Measurements from ENCODE around the gene WDR93. TPM values are rescaled to one million over a fixed set of nuclear protein-coding genes. Genes with fewer than 3 reads are reported as not detected.

WDR93 gene
- total RNA-seq, 1 experiment from 2014 or later: not detected

DNA sequence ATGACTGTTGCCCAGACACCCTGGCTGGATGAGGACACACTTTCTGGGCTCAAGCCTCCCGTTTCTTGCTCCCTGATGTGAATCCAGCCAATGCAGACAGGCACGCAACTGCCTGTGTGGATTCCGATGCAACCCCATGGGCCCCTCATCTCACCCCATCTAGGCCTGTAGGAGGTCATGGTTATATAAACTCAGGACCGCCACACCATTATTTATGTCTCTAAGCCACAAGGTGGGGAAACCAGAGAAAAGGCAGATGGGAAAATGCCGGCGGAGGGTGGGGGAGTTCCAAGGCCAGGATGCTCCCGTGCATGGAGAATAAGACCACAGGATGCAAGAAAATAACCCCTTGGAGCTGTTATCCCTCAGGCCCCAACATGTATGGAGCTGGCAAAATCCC is 58.4 kb downstream of the WDR93 start:
- DNase-seq (ENCODE audit: low spot score): no peak

GRCh38 chr15:89749526-89749925 is 58.9 kb downstream of the WDR93 start:
- DNase-seq (ENCODE audit: low spot score): no peak

- DNase-seq (ENCODE audit: low spot score): no peak
Measured at GRCh38 chr15:89749951-89750559, 59.4 kb downstream of the WDR93 start.

GRCh38 chr15:89750560-89751542 is 60.2 kb downstream of the WDR93 start, which contains the start of gene MESP1:
MESP1 (minus strand) TSS chr15:89751249; CDS start chr15:89751231, 18 bp downstream.
- peak; percentile 74 for DNase-seq (ENCODE audit: low spot score)

- no peak for DNase-seq (ENCODE audit: low spot score)
Measured at GRCh38 chr15:89751748-89752147, 61.1 kb downstream of the WDR93 start.

DNA sequence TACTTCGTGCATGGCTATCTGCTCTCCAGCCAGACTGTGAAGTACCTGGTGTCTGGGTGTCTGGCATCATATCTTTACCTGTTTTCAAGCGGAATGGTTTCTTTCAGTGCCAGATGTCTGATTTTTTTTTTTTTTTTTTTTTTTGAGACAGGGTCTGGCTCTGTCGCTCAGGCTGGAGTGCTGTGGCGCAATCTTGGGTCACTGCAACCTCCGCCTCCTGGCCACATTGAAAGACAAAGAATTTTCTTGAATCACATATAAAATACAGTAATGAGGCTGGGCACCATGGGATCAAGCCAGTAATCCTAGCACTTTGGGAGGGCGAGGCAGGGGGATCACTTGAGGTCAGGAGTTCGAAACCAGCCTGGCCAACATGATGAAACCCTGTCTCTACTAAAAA is 63.2 kb downstream of the WDR93 start:
- no peak for DNase-seq (ENCODE audit: low spot score)

DNA sequence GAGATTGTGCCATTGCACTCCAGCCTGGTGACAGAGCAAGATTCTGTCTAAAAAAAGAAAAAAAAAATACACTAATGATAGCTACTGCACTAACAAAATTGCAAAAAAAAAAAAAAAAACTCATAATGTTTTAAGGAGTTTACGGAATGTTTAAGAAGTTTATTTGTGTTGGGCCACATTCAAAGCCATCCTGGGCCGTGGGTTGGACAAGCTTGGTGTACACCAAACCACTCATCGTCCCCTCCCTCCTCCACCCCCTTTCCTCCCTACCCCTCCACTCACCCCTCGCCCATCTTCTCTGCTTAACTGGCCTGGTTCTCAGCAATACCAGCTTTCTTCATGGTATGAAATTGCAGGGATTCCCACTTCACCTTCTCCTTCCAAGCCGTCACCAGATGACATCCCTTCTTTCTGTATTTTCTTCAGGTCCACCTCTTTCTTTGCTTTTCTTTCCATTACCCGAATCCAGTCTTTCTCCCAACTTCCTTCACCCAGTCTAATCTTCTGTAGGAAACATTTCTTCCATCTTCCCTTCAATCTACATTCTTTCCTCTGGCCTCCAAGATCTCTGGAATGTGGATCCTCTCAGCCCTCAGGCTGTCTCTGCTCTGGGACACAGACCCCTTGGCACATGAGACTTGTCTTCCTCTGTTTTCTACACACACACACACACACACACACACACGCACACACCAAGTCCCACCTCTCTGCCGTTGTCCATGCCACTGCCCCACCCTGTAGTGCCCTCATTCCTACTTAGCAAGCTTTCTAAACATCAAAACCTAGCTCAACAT is 63.9 kb downstream of the WDR93 start:
- DNase-seq (ENCODE audit: low spot score): peak; percentile 36

DNA sequence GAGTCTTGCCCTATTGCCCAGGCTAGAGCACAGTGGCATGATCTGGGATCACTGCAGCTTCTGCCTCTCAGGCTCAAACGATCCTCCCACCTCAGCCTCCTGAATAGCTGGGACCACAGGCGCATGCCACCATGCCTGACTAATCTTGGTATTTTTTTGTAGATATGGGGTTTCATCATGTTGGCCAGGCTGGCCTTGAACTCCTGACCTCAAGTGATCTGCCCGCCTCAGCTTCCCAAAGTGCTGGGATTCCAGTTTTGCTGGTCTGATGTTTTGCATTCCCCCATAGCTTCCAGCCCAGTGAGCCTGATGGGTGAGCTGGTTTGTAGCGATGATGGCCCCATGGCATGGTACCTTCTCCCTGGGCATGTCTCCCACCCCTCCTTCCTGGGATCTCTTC is 65.1 kb downstream of the WDR93 start:
- no peak for DNase-seq (ENCODE audit: low spot score)

GRCh38 chr15:89756897-89757296 is 66.3 kb downstream of the WDR93 start:
- DNase-seq (ENCODE audit: low spot score): no peak

DNA sequence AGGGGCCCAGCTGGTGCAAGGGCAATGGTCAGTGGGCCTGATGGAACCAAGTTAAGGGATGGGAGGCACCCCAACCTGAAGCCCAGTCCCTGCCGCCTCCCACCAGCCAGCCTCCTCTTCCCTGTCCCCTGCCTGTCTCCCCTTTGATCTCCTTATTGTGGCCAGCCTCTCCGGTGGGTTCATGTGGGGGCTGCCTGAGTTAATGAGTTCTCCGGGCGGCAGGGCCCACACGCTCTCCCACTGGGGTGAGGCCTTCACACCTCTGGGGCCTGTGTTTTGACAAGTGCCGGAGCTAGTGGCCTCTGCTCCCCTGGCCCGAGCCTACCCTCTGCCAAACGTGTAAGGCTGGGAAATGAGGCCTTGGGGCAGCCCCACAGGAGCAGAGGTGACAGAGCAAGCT is 67.7 kb downstream of the WDR93 start:
- DNase-seq (ENCODE audit: low spot score): no peak

- DNase-seq (ENCODE audit: low spot score): no peak
Measured at GRCh38 chr15:89758981-89759380, 68.4 kb downstream of the WDR93 start.

DNA sequence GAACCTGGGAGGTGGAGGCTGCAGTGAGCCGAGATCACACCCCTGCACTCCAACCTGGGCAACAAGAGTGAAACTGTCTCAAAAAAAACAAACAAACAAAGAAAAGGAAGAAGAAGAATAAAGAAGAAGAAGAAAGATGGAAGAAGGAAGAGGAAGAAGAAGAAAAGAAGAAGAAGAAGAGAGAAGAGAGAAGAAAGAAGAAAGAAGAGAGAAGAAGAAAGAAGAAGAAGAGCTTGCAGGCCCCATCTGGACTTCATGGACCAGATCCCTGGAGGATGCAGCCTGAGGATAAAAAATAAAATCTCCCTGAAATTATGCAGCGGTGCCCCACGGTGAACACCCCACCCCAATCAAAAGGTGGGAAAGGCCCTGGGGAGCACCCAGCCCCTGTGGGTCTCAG is 69.2 kb downstream of the WDR93 start:
- no peak for DNase-seq (ENCODE audit: low spot score)

GRCh38 chr15:89760303-89761008 is 69.8 kb downstream of the WDR93 start:
- DNase-seq (ENCODE audit: low spot score): peak; percentile 61

GRCh38 chr15:89761009-89761831 is 70.6 kb downstream of the WDR93 start:
- DNase-seq (ENCODE audit: low spot score): no peak

DNA sequence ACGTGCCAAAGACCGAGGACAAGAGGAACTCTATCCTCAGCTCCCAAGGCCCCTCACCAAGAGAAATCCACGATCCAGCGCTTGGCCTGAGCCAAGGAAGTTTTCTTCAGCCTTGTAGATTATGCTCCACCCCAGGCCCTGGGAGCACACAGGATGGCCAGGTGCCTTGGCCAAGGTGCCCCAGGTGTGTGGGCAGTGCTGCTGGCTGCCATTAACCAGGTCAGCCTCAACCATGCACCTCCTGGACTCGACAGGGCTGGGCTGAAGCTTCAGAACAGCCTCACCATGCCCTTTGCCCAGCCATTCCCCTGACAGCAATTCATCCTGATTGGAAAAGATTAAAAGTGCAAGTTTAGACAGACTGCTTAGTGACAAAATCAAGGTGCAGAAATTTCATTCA is 71.3 kb downstream of the WDR93 start:
- DNase-seq (ENCODE audit: low spot score): no peak

GRCh38 chr15:89765694-89766093 is 75.1 kb downstream of the WDR93 start:
- DNase-seq (ENCODE audit: low spot score): no peak

GRCh38 chr15:89766357-89767311 is 76.0 kb downstream of the WDR93 start:
- DNase-seq (ENCODE audit: low spot score): no peak

DNA sequence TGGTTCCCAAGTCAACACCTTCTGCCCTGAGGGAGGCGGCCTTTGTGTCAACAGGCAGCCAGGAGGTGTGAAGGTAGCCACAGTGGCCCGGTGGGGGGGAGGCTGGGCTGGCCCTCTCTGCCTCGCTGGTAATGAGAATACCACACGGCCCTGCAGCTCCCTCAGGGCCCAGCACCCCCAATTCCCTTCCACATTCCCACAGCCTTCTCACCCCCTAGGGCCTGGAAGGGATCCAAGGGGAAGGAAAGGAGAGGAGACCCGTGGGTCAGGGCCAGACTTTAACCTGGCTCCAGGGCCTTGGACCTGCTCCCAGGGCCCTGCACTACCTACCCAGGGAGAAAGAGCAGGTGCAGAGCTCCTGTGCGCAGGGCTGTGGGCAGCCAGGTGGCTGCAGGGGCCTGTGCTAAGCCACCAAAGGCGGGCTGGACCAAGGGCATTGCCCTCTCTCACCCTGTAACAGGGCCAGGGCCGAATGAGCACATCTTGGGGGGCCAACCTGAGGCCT is 76.9 kb downstream of the WDR93 start:
- no peak for DNase-seq (ENCODE audit: low spot score)

DNA sequence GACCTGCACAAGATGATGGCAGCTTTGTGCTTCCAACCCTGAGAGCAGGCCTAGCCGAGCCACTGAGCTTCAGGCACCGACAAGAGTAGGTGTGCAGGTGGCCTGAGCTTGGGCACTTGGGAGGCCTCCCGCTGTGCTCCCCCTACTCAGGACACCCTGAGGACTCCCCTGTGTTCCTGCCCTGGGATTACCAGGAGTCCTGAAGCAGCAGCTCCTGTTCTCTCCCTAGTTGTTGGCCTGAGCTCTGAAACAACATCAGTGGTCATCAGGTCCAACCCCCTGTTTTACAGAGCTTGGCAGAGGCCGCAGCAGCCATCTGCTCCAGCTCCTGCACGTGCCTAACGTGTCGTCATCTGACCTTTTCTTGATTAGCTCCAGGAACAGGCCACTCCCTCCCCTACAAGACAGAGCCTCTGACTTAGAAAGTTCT is 77.5 kb downstream of the WDR93 start:
- DNase-seq (ENCODE audit: low spot score): no peak

All from A172 (cell line).